ENCODE data around the gene PHLPP2.
"Not testable (repeated sequence)": the region's sequence is repeated elsewhere in the genome, so short reads cannot be mapped to it uniquely, and the experiment has no call there.

DNA sequence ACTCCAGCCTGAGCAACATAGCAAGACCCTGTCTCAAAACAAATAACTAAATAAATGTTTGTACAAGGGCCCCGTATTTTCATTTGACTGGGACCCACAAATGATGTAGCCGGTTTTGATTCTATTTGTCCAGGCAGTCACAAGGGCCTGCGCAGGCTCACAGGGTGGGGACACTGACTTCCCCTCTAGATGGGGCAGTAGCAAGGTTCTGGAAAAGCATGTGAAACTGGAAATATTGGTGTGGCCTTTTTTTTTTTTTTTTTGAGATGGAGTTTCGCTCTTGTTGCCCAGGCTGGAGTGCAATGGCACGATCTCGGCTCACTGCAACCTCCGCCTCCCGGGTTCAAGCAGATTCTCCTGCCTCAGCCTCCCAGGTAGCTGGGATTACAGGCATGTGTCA lies 109.5 kb downstream of the PHLPP2 start:
- TF ChIP-seq ESRRG (CRISPR knock-in tag; IDR thresholded peaks at IDR 0.05); ZFP3 (CRISPR knock-in tag; IDR thresholded peaks at IDR 0.05); TOX (CRISPR knock-in tag; IDR thresholded peaks at IDR 0.05; ENCODE audit: borderline replicate concordance): not testable (repeated sequence)
